Measurements from ENCODE around the gene FCGBP. TPM values are rescaled to one million over a fixed set of nuclear protein-coding genes. Genes with fewer than 3 reads are reported as not detected.

FCGBP gene
- total RNA-seq, 1 experiment from 2014 or later: 0.10 TPM

GRCh38 chr19:39937094-39937720 lies 2.8 kb upstream of the FCGBP start:
- H3K36me3 ChIP-seq (replicated peaks; ENCODE audit: control insufficient read depth, insufficient read depth, low read length): no peaks in the 10 kb centered on the region
- no peaks in the 10 kb centered on the region for H3K27me3 ChIP-seq (ENCODE audit: control insufficient read depth, insufficient read depth, low read length)
- no peak overlapping the region for H3K4me3 ChIP-seq (ENCODE audit: insufficient read depth, low read depth, low read length)
- DNase-seq: no peak

GRCh38 chr19:39936622-39937021 lies 2.2 kb upstream of the FCGBP start:
- no peaks in the 10 kb centered on the region for H3K36me3 ChIP-seq (replicated peaks; ENCODE audit: control insufficient read depth, insufficient read depth, low read length)
- no peak for DNase-seq
- H3K27me3 ChIP-seq (ENCODE audit: control insufficient read depth, insufficient read depth, low read length): no peaks in the 10 kb centered on the region
- no peak overlapping the region for H3K4me3 ChIP-seq (ENCODE audit: insufficient read depth, low read depth, low read length)

GRCh38 chr19:39936020-39936419 lies 1.6 kb upstream of the FCGBP start:
- Histone ChIP-seq H3K36me3 (replicated peaks; ENCODE audit: control insufficient read depth, insufficient read depth, low read length) (no peaks in the 10 kb centered on the region), H3K4me3 (ENCODE audit: insufficient read depth, low read depth, low read length) (no peak overlapping the region), H3K27me3 (ENCODE audit: control insufficient read depth, insufficient read depth, low read length) (no peaks in the 10 kb centered on the region)
- no peak for DNase-seq

GRCh38 chr19:39935364-39935661 lies 879 bp upstream of the FCGBP start:
- peak; percentile 58 for DNase-seq
- Histone ChIP-seq H3K27me3 (ENCODE audit: control insufficient read depth, insufficient read depth, low read length) (no peaks in the 10 kb centered on the region), H3K4me3 (ENCODE audit: insufficient read depth, low read depth, low read length) (no peak overlapping the region), H3K36me3 (replicated peaks; ENCODE audit: control insufficient read depth, insufficient read depth, low read length) (no peaks in the 10 kb centered on the region)

- DNase-seq: no peak
- H3K4me3 ChIP-seq (ENCODE audit: insufficient read depth, low read depth, low read length): no peak overlapping the region
- no peaks in the 10 kb centered on the region for H3K27me3 ChIP-seq (ENCODE audit: control insufficient read depth, insufficient read depth, low read length)
- no peaks in the 10 kb centered on the region for H3K36me3 ChIP-seq (replicated peaks; ENCODE audit: control insufficient read depth, insufficient read depth, low read length)
These were observed 4.7 kb downstream of the FCGBP start for GRCh38 chr19:39929750-39930149.

GRCh38 chr19:39928357-39928725 lies 6.1 kb downstream of the FCGBP start:
- Histone ChIP-seq H3K27me3 (ENCODE audit: control insufficient read depth, insufficient read depth, low read length) (no peaks in the 10 kb centered on the region), H3K36me3 (replicated peaks; ENCODE audit: control insufficient read depth, insufficient read depth, low read length) (no peaks in the 10 kb centered on the region), H3K4me3 (ENCODE audit: insufficient read depth, low read depth, low read length) (no peak overlapping the region)
- no peak for DNase-seq

GRCh38 chr19:39927524-39928356 lies 6.7 kb downstream of the FCGBP start:
- H3K27me3 ChIP-seq (ENCODE audit: control insufficient read depth, insufficient read depth, low read length): no peaks in the 10 kb centered on the region
- H3K36me3 ChIP-seq (replicated peaks; ENCODE audit: control insufficient read depth, insufficient read depth, low read length): no peaks in the 10 kb centered on the region
- no peak for DNase-seq
- H3K4me3 ChIP-seq (ENCODE audit: insufficient read depth, low read depth, low read length): no peak overlapping the region

- Histone ChIP-seq H3K4me3 (ENCODE audit: insufficient read depth, low read depth, low read length) (no peak overlapping the region), H3K36me3 (replicated peaks; ENCODE audit: control insufficient read depth, insufficient read depth, low read length) (no peaks in the 10 kb centered on the region), H3K27me3 (ENCODE audit: control insufficient read depth, insufficient read depth, low read length) (no peaks in the 10 kb centered on the region)
- DNase-seq: no peak
These were observed 7.4 kb downstream of the FCGBP start for GRCh38 chr19:39927076-39927475.

- DNase-seq: no peak
- H3K27me3 ChIP-seq (ENCODE audit: control insufficient read depth, insufficient read depth, low read length): no peaks in the 10 kb centered on the region
These were observed 8.2 kb downstream of the FCGBP start for GRCh38 chr19:39926170-39926760.

GRCh38 chr19:39924952-39925351 lies 9.5 kb downstream of the FCGBP start:
- no peak for DNase-seq
- H3K4me3 ChIP-seq (ENCODE audit: insufficient read depth, low read depth, low read length): no peak overlapping the region
- H3K27me3 ChIP-seq (ENCODE audit: control insufficient read depth, insufficient read depth, low read length): no peaks in the 10 kb centered on the region
- H3K36me3 ChIP-seq (replicated peaks; ENCODE audit: control insufficient read depth, insufficient read depth, low read length): no peaks in the 10 kb centered on the region

More at GRCh38 chr19:39926170-39926760, 8.2 kb downstream of the FCGBP start:
- no peak overlapping the region for H3K4me3 ChIP-seq (ENCODE audit: insufficient read depth, low read depth, low read length)
- no peaks in the 10 kb centered on the region for H3K36me3 ChIP-seq (replicated peaks; ENCODE audit: control insufficient read depth, insufficient read depth, low read length)

- Histone ChIP-seq H3K36me3 (replicated peaks; ENCODE audit: control insufficient read depth, insufficient read depth, low read length) (no peaks in the 10 kb centered on the region), H3K27me3 (ENCODE audit: control insufficient read depth, insufficient read depth, low read length) (no peaks in the 10 kb centered on the region), H3K4me3 (ENCODE audit: insufficient read depth, low read depth, low read length) (no peak overlapping the region)
- DNase-seq: peak; percentile 53
These were observed 10.0 kb downstream of the FCGBP start for GRCh38 chr19:39924389-39924788.

- Histone ChIP-seq H3K4me3 (ENCODE audit: insufficient read depth, low read depth, low read length) (no peak overlapping the region), H3K36me3 (replicated peaks; ENCODE audit: control insufficient read depth, insufficient read depth, low read length) (no peaks in the 10 kb centered on the region), H3K27me3 (ENCODE audit: control insufficient read depth, insufficient read depth, low read length) (no peaks in the 10 kb centered on the region)
- no peak for DNase-seq
These were observed 10.6 kb downstream of the FCGBP start for GRCh38 chr19:39923862-39924261.

GRCh38 chr19:39919976-39920375 lies 14.5 kb downstream of the FCGBP start:
- H3K4me3 ChIP-seq (ENCODE audit: insufficient read depth, low read depth, low read length): no peak overlapping the region
- no peak for DNase-seq
- H3K27me3 ChIP-seq (ENCODE audit: control insufficient read depth, insufficient read depth, low read length): no peaks in the 10 kb centered on the region
- no peaks in the 10 kb centered on the region for H3K36me3 ChIP-seq (replicated peaks; ENCODE audit: control insufficient read depth, insufficient read depth, low read length)

GRCh38 chr19:39918183-39918651 lies 16.2 kb downstream of the FCGBP start:
- no peaks in the 10 kb centered on the region for H3K27me3 ChIP-seq (ENCODE audit: control insufficient read depth, insufficient read depth, low read length)
- no peak for DNase-seq
- no peaks in the 10 kb centered on the region for H3K36me3 ChIP-seq (replicated peaks; ENCODE audit: control insufficient read depth, insufficient read depth, low read length)
- H3K4me3 ChIP-seq (ENCODE audit: insufficient read depth, low read depth, low read length): no peak overlapping the region

GRCh38 chr19:39917561-39918182 lies 16.8 kb downstream of the FCGBP start:
- no peaks in the 10 kb centered on the region for H3K36me3 ChIP-seq (replicated peaks; ENCODE audit: control insufficient read depth, insufficient read depth, low read length)
- no peaks in the 10 kb centered on the region for H3K27me3 ChIP-seq (ENCODE audit: control insufficient read depth, insufficient read depth, low read length)
- DNase-seq: no peak

More at GRCh38 chr19:39917561-39918182, 16.8 kb downstream of the FCGBP start:
- H3K4me3 ChIP-seq (ENCODE audit: insufficient read depth, low read depth, low read length): no peak overlapping the region
